Left ventricle myocardium superior (tissue), 1 donor: ENCODE data around the gene EARS2. TPM values are rescaled to one million over a fixed set of nuclear protein-coding genes. Genes with fewer than 3 reads are reported as not detected.
A peak's percentile ranks its signal among the peaks of the same experiment; 100 is the strongest.
"Not testable (repeated sequence)": the region's sequence is repeated elsewhere in the genome, so short reads cannot be mapped to it uniquely, and the experiment has no call there.

Experiments used
- ATAC-seq: fragments of 200-7000 bp; cut with Tn5 transposase; one replicate; pipeline ENCODE4 v1.9.1; 2020; ENCODE audit warnings: mild to moderate bottlenecking, moderate library complexity
- DNase-seq: peaks from one replicate; pipeline ENCODE4 v3.0.0-alpha.2; 2020
- intact Hi-C: fragments of 100-400 bp; cut with micrococcal nuclease; formaldehyde crosslinking; loops from one replicate; pipeline ENCODE4 v1.11.0; 2022
- total RNA-seq: library from RNA; stranded (reverse); fragmentation: NEBNext Ultra II Directional; extraction: Animal tissue kit (Norgen Biotek cat#: 25700); gene quantifications from one replicate; pipeline ENCODE4 v1.2.1, GENCODE V29; 2021
- donor health status: DM: no; HTN: yes; CAD: no; lungs with severe emphysema.

EARS2 gene
- total RNA-seq, 1 donor from 2014 or later = 22.0 TPM

GRCh38 chr16:23496821-23497542 lies 60.2 kb downstream of the EARS2 start:
- peak; percentile 57 for ATAC-seq
- intact Hi-C loops = no loop called here
- DNase-seq = no peak

GRCh38 chr16:23495671-23496070 lies 61.5 kb downstream of the EARS2 start:
- ATAC-seq = no peak
- DNase-seq = no peak
- intact Hi-C loops = no loop called here

- intact Hi-C loops = no loop called here
These were observed 63.0 kb downstream of the EARS2 start for GRCh38 chr16:23494188-23494587.

GRCh38 chr16:23491490-23492391 lies 65.4 kb downstream of the EARS2 start:
- ATAC-seq (peak; percentile 21), DNase-seq (no peak)
- intact Hi-C loops = no loop called here

More at GRCh38 chr16:23494188-23494587, 63.0 kb downstream of the EARS2 start:
- DNase-seq = no peak
- no peak for ATAC-seq

- ATAC-seq (no peak), DNase-seq (no peak)
- intact Hi-C loops = no loop called here
These were observed 70.7 kb downstream of the EARS2 start for GRCh38 chr16:23486480-23486879.

GRCh38 chr16:23485841-23486240 lies 71.3 kb downstream of the EARS2 start:
- DNase-seq (no peak), ATAC-seq (no peak)
- intact Hi-C loops = no loop called here

- intact Hi-C loops = no loop called here
- no peak for ATAC-seq
- no peak for DNase-seq
These were observed 71.9 kb downstream of the EARS2 start for GRCh38 chr16:23485257-23485614.

- intact Hi-C loops = no loop called here
- ATAC-seq (peak; percentile 68), DNase-seq (no peak)
These were observed 72.5 kb downstream of the EARS2 start for GRCh38 chr16:23484510-23485256.

- intact Hi-C loops, DNase-seq, ATAC-seq: not testable (repeated sequence)
These were observed 73.7 kb downstream of the EARS2 start for GRCh38 chr16:23483492-23483891.

GRCh38 chr16:23482778-23483177 lies 74.4 kb downstream of the EARS2 start:
- intact Hi-C loops = no loop called here
- ATAC-seq = no peak
- DNase-seq = no peak

GRCh38 chr16:23480257-23480656 lies 76.9 kb downstream of the EARS2 start:
- DNase-seq (no peak), ATAC-seq (no peak)
- intact Hi-C loops = no loop called here

GRCh38 chr16:23479138-23479537 lies 78.0 kb downstream of the EARS2 start:
- DNase-seq (no peak), ATAC-seq (no peak)
- intact Hi-C loops = no loop called here

- intact Hi-C loops = no loop called here
- ATAC-seq (no peak), DNase-seq (no peak)
These were observed 78.6 kb downstream of the EARS2 start for GRCh38 chr16:23478566-23478965.

- ATAC-seq = no peak
- intact Hi-C loops = no loop called here
- no peak for DNase-seq
These were observed 80.9 kb downstream of the EARS2 start for GRCh38 chr16:23476289-23476688.

Other genes with a start within 250 kb of the EARS2 start
- 11.3 TPM for gene COG7, start 104.2 kb downstream of the EARS2 start, total RNA-seq
- 52.1 TPM for gene GGA2, start 46.9 kb downstream of the EARS2 start, total RNA-seq
- gene UBFD1, start 377 bp upstream of the EARS2 start, total RNA-seq = 73.8 TPM
- gene NDUFAB1, start 39.0 kb upstream of the EARS2 start, total RNA-seq = 621 TPM
- 5.5 TPM for gene PALB2, start 84.0 kb upstream of the EARS2 start, total RNA-seq
- gene DCTN5, start 84.1 kb upstream of the EARS2 start, total RNA-seq = 37.6 TPM
- gene PLK1, start 121.5 kb upstream of the EARS2 start, total RNA-seq = 0.52 TPM
- not detected for gene ERN2, start 155.9 kb upstream of the EARS2 start, total RNA-seq
- gene CHP2, start 197.7 kb upstream of the EARS2 start, total RNA-seq = not detected